C1 segment of cervical spinal cord (tissue), 14 donors: ENCODE results near the gene AVEN.
A peak's percentile ranks its signal among the peaks of the same experiment; 100 is the strongest.
"Not testable (repeated sequence)": the region's sequence is repeated elsewhere in the genome, so short reads cannot be mapped to it uniquely, and the experiment has no call there.

Experiments used
- DNase-seq, 14 donors: peaks; one replicate each; lab custom pipeline; 2025; lab: John Stamatoyannopoulos, UW

The AVEN gene

DNA sequence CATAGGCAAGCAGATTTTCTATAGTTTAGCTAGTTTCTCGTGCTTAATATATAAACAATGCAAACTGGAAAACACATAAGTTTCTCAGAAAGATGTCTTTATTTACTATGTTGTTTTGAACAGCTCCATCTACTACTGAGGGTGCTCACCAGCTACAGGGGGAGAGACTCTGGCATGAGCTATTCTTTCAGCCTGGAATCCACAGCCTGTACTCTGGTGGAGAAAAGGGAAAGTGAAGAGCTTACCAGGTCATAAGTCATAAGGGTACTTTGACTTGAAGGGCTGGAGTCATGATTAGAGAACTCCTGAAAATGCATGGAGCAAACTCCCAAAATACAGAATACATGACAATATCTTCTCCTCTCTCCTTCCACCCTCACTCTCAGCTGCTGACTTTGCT, 4.4 kb upstream of the AVEN start:
- no peak for DNase-seq

DNA sequence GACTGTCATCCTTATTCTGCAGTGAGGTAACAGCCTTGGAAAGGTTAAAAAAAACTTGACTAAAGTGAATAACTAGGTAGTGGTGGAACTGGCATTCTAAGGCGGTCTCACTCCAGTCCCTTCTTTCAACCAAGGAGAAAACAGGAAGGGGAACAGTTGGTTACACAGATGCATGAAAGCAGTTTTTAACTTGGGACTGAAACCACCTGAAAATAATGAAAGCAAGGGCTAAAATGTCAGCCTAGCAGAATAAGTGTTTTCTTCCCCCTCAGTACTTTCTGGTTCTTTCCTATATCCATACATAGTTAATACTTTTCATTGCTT, 748 bp upstream of the AVEN start:
- no peak for DNase-seq

DNA sequence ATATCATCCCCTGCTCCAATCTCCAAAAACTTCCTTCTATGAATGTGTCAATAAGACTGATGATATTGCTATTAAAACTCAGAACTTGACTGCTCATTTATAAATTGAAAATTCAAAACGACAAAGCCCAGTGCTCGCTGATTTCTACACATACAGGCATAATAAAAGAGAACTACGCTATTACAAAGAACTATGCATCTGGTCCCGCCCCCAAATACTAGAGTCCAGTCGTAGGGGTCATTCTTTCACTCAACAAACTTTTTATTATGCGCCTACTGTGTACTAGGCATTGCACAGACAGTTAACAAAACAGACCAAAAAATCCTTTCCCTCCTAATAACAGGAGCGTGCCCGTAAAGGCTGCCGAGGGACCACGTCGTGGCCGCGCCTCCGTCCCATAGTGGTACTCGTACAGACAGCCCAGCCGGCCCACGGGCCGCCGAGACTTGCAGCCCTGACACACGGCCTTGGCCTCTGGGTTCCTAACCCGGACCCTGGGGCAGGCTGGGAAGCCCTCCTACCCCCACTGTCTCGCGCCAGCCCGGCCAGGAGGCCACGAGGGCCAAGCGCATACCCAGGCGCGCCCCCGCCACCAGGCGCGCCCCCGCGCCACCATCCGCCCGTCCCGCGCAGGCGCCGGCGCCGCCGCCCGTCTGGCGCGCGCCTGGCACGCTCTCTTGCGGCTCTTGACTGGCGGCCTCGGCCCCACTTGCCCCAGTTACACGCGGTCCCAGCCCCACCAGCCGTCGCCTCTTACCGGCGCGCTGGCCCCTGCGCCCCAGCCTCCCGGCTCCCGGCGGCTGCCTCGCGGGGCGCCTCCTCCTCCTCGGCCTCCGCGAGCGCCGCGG, 757 bp downstream of the AVEN start:
- DNase-seq = peak; percentile 8 to 91 (median 78)

DNA sequence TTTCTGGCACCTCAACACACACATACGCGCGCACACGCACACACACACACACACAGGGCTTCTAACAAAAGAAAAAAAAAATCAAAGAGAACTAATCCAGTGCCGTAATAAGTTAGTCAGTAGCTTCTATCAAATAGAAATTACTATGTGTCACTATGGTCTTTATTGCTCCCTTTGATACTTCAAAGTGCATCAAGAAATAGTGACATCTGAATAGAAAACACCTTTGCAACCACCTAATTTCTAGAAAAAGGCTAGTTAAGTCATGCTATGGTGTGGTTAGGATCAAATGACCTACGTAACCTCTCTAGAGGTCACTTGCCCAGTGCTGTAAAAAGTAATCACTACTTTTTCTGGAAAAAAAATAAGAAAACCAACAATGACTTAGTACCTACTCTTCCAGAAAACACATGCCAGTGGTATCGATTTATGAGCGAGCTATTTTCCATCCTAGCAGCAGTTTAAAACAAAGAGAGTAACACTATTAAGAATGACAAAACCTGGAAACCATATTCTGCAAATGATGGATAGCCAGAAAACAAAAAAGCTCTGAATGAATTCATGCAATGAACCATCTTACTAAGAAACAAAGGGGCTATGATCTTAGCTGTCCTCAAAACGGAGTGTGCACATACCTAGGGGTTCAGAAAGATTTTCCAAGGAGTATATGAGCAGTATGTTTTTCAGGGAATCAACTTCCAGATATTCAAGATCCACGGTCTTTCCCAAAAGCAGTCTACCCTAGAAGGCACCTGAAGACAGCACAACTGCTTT, 6.8 kb downstream of the AVEN start:
- no peak for DNase-seq

DNA sequence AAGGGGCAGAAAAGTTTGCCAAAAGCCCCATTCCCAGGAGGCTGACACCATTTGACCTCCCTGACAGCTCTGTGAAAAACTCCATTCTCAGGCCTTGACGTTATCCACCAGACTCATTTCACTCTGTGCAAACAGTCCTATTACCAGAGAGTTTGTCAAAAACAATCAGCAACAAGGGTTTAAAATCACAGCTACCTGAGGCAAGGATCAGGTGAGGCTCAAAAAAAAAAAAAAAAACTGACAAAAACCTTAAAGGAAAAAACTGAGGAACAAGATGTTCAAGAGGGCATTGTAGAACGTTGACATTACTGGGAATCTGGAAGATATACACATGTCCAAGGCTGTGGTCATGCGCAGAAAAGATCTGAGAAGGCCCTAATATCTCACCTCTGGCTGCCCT, 11.4 kb downstream of the AVEN start:
- DNase-seq = no peak

GRCh38 chr15:34025252-34025651, 13.8 kb downstream of the AVEN start:
- no peak for DNase-seq

GRCh38 chr15:34023907-34024306, 15.1 kb downstream of the AVEN start:
- no peak for DNase-seq

- no peak for DNase-seq
Measured at GRCh38 chr15:34019369-34019990, 19.5 kb downstream of the AVEN start.

- not testable (repeated sequence) for DNase-seq
Measured at GRCh38 chr15:34018738-34019137, 20.3 kb downstream of the AVEN start.

DNA sequence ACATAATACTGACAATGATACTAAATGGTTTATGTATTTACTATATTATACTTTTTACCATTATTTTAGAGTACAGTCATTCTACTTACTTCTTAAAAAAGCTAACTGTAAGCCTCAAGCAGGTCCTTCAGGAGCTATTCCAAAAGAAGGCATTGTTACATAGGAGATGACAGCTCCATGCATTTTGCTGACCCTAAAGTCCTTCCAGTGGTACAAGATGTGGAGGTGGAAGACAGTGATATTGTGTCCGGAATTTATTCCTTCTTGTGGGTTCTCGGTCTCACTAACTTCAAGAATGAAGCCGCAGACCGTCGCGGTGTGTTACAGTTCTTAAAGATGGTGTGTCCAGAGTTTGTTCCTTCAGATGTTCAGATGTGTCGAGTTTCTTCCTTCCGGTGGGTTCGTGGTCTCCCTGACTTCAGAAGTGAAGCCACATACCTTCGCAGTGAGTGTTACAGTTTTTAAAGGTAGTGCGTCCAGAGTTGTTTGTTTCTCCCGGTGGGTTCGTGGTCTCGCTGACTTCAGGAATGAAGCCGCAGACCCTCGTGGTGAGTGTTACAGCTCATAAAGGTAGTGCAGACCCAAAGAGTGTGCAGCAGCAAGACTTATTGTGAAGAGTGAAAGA, 20.9 kb downstream of the AVEN start:
- DNase-seq = no peak

- DNase-seq = no peak
Measured at GRCh38 chr15:34014556-34014955, 24.4 kb downstream of the AVEN start.

- no peak for DNase-seq
Measured at GRCh38 chr15:34013746-34014145, 25.3 kb downstream of the AVEN start.

- no peak for DNase-seq
Measured at GRCh38 chr15:34012461-34013028, 26.5 kb downstream of the AVEN start.

DNA sequence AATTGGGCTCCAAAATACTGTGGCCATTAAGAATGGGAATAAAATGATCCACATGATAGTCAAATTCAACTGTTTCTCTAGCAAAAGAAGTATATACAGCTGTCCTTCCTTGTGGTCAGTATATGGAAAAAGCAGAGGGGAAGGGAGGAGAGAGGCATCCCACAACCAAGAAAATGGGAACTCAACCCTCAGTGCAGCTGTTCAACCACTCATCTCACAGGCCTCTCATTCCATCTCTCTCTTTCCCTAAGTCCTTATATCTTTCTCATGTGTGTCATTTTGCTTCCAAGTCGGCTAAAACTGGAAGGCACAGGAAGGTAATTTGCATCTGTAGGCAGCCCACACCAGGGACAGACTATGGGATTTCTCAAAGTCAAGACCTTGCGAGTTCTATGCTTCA, 27.5 kb downstream of the AVEN start:
- DNase-seq = no peak

DNA sequence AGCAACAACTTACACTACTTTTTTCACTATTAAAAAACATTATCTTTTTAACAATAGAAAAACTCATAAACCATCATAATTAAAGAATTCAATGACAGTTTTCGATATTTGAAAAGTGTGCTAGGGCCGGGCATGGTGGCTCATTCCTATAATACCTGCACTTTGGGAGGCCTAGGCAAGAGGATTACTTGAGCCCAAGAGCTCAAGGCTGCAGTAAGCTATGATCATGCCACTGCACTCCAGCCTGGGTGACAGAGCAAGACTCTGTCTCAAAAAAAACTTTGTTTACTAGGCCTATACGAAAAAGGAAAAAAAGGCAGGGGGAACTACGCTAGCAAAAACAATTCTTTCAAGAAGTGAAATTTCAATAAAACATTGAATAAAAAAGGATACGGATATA, 28.1 kb downstream of the AVEN start:
- DNase-seq = no peak

DNA sequence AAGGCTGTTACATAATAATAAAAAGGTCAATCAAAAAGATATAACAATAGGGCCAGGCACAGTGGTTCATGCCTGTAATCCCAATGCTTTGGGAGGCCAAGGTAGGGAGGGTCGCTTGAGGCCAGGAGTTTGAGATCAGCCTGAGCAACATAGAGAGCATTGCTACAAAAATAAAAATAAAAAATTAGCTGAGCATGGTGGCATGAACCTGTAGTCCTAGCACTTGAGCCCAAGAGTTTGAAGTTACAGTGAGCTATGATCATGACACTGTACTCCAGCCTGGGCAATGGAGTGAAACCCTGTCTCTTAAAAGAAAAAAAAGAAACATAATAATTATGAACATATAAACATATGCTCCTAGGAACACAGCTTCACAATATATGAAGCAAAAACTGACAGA, 29.3 kb downstream of the AVEN start:
- DNase-seq = no peak

- DNase-seq = no peak
Measured at GRCh38 chr15:34006381-34006780, 32.6 kb downstream of the AVEN start.

- DNase-seq = no peak
Measured at GRCh38 chr15:34001536-34001935, 37.5 kb downstream of the AVEN start.

DNA sequence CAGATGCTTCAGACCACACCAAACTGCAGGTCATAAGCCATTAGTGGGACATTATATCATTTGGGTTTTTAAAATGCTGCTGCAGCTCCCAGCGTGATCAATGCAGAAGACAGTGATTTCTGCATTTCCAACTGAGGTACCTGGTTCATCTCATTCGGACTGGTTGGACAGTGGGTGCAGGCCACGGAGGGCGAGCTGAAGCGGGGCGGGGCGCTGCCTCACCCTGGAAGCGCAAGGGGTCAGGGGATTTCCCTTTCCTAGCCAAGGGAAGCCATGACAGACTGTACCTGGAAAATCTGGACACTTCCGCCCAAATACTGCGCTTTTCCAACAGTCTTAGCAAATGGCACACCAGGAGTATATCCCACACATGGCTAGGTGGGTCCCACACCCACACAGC, 43.3 kb downstream of the AVEN start:
- DNase-seq = not testable (repeated sequence)

- no peak for DNase-seq
Measured at GRCh38 chr15:33994005-33994615, 44.9 kb downstream of the AVEN start.

DNA sequence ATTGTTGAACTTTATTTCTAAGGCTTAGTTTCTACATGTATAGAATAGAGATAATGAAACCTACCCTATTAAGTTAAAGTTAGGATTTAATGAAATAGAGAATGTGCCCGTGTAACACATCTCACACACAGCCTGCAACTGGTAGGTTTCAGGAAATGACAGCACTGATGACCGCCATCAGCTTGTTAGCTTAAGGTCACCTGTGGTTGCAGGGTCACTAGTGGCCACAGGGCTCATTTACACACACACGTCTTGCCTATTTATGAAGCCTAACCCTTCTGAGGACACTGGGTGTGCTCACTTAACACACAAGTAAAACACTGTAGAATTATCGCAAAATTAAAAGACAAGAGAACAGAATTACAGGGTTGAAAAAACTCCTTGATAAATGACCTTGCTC, 50.6 kb downstream of the AVEN start:
- DNase-seq = no peak
